ENCODE results near the gene NPIPA3. TPM values are rescaled to one million over a fixed set of nuclear protein-coding genes. Genes with fewer than 3 reads are reported as not detected.
"Not testable (repeated sequence)": the region's sequence is repeated elsewhere in the genome, so short reads cannot be mapped to it uniquely, and the experiment has no call there.

Gene NPIPA3
- polyA plus RNA-seq, 4 donors, result 4.7 to 14.3 (median 9.5) TPM

DNA sequence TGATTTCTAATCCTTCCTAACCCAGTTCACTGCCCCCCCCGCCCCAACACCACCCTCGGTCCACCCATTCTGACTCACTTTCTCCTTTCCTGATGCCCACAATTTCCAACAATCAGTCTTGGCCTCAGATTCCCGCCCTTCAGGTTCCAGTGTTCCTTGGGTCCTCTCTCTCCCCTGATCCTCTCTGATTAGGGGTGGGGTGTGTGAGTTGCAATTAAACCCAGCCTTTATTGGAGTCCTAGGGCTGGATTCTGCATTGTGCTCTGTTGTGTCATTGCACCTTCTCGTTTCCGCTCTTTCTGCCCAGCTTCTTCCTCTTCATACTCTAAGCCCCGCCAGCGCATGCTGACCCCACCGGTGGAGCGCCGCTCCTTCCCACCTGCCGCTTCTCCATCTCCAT lies 38.6 kb downstream of the NPIPA3 start:
- not testable (repeated sequence) for DNase-seq (ENCODE audit: low read depth in 4 of 4, low spot score in 3 of 4)

DNA sequence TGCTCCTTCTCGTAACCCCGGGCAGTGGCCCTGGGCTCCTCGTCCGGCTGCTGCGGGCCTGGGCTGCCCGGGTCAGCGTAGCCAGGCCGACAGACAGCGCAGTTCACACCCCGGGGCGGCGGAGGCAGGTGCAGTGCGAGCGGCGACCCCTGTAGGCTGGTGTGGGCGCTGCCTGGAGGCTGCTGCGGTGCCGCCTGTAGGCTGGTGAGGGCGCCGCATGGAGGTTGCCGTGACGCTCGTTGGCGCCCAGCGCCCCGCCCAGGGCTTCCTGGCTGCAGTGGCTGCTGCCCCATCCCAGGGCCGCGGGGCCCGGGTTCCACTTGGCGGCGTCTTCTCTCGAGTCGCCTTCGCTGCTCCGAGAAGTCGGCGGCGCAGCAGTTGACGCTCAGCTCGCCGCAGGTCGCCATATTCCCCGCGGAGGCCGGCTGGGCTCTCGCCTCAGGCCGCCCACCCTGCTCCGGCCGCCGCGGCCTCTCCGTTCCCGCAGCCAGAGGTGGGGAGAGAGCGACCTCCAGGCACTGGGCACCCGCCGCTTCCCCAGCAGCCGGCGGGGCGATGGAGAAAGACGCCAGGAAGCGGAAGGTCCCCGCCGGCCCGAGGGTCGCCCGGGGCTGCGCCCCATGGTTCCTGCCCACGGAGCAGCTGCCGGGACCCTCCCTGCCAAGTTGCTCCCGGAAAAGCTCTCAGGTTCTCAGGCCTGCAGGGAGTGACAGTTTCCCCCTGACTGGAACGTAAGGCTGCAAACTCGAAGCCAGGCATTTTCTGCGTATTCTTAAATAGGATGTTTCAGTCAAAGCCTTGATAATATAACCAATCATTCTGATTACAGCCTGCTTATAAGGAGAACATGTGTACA lies 39.3 kb downstream of the NPIPA3 start, which contains the start of gene NPIPA2:
Gene NPIPA2, plus strand, starts transcription at position 261 of the 856 bp plus-strand sequence. CDS start 5,533 bp downstream, outside the sequence.
- not testable (repeated sequence) for DNase-seq (ENCODE audit: low read depth in 4 of 4, low spot score in 3 of 4)

DNA sequence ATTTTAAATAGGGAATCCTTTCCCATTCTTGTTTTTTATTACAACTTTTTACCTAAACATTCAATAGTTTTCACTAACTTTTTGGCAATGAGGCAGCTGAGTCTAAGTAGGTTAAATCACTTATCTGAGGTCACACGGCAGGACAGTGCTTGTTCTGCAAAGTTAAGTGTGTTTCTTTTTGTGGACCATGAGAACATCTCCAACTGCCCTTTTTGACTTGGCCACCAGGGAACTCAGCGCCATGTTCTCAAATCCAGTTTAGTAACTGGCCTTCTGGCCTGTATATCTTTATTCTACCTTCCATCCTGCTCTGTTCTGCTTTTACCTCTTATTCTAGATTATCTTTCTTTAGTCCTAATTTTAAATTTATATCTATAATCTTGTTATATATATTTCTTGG lies 70.4 kb downstream of the NPIPA3 start:
- DNase-seq (ENCODE audit: low read depth in 4 of 4, low spot score in 3 of 4), result not testable (repeated sequence)

DNA sequence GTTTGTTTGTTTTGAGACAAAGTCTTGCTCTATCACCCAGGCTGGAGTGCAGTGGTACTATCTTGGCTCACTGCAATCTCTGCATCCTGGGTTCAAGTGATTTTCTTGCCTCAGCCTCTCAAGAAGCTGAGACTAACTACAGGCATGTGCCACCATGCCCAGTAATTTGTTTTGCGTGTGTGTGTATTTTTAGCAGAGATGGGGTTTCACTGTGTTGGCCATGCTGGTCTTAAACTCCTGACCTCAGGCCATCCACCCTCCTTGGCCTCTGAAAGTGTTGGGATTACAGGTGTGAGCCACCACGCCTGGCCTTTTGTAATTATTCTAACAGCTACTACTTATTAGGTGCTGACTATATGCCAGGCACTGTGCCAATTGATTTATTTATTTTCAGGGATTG lies 72.4 kb downstream of the NPIPA3 start:
- DNase-seq (ENCODE audit: low read depth in 4 of 4, low spot score in 3 of 4), result not testable (repeated sequence)

Other genes starting within 250 kb of the NPIPA3 start
- gene PARN, start 73.2 kb upstream of the NPIPA3 start, polyA plus RNA-seq (ENCODE audit: insufficient read length in 4 of 4), result 10 to 100 TPM; 32.7 to 39.3 (median 34.5) TPM
- gene BFAR, start 70.5 kb upstream of the NPIPA3 start, polyA plus RNA-seq (ENCODE audit: insufficient read length in 4 of 4), result 10 to 100 TPM; 50.6 to 72.9 (median 63.8) TPM
- 1 to 10 TPM in 1 of 4 donors, under 1 TPM in 2, not detected in 1; 0.14 to 1.0 (median 0.24) TPM for gene PLA2G10, start 9.1 kb upstream of the NPIPA3 start, polyA plus RNA-seq (ENCODE audit: insufficient read length in 4 of 4)
- 10 to 100 TPM in 1 of 4 donors, 1 to 10 TPM in 1, not detected in 2; 4.1 to 11.6 TPM for gene NPIPA2, start 39.1 kb downstream of the NPIPA3 start, polyA plus RNA-seq (ENCODE audit: insufficient read length in 4 of 4)
- gene NOMO1, start 130.3 kb downstream of the NPIPA3 start, polyA plus RNA-seq (ENCODE audit: insufficient read length in 4 of 4), result 10 to 100 TPM; 66.0 to 87.5 (median 75.2) TPM
- 100 to 1,000 TPM; 115 to 165 (median 137) TPM for gene NPIPA1, start 234.0 kb downstream of the NPIPA3 start, polyA plus RNA-seq (ENCODE audit: insufficient read length in 4 of 4)